ENCODE data around the gene GABRD.

GABRD gene

DNA sequence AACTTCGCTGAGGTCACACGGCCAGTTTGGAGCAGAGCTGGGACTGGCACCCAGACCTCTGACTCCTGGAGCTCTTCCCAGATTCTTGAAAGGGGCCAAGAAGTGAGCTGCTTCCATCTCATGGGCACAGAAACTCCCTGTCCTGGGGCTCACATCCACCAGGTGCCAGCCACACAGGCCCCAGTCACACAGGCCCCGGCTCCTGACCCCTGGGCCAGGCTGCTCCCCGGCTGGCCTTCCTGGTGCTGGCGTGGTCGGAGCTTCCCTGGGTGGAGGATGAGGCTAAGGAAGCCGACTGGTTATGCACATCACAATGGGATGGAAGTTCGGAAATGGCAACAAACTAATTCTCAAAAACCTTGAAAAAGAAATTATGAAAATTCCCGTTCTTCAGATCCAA, 3.0 kb upstream of the GABRD start:
- peaks cover 3% of the 10 kb centered on the region for H3K27me3 ChIP-seq (replicated peaks; ENCODE audit: control insufficient read depth, insufficient read depth, low read length)
- H3K36me3 ChIP-seq (ENCODE audit: control insufficient read depth, insufficient read depth, low read length) = no peaks in the 10 kb centered on the region

DNA sequence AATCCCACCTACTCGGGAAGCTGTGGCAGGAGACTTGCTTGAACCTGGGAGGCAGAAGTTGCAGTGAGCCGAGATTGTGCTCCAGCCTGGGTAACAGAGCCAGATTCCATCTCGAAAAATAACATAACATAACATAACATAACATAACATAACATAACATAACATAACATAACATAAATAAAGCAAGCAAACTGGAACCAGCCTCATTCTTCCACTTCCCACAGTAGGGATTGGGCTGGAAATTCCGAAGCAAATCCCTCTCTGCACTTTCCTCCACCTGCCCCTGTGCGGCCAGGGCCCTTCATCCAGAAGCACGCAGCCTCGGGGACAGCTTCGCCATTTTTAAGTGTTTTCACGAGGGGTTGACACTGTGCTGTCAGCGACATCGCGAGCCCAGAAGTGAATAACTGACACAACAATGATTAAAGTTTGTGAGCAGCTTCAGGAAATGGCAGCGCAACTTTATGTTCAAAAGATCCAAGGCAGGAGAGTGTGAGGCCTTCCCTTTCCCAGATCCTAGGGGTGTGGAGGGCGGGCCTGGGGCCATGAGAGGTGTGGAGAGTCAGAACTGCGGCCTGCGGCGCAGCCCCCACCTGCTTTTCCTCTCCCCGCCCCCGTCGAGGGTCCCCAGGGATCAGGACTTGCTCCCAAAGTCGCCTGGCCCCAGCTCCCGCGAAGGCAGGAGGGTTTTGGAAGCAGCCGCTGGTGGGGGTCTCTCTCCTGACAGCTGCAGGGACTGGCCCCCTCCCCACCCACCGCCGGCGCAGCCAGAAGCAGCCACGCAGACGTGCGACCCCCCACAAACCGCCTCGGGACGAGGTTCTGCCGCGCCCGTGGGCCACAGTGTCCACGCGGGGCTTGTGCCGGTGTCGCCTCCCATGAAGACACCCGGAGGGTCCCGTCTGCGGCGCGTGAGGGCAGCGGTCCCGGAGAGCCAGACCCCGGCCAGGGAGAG, 651 bp upstream of the GABRD start:
- H3K4me3 ChIP-seq (replicated peaks; ENCODE audit: low read depth, low read length) = no peak overlapping the region
- H3K27me3 ChIP-seq (replicated peaks; ENCODE audit: control insufficient read depth, insufficient read depth, low read length) = peaks cover 3% of the 10 kb centered on the region
- no peak for DNase-seq (ENCODE audit: extremely low read depth, insufficient read length)
- TF ChIP-seq, protein P1, sequence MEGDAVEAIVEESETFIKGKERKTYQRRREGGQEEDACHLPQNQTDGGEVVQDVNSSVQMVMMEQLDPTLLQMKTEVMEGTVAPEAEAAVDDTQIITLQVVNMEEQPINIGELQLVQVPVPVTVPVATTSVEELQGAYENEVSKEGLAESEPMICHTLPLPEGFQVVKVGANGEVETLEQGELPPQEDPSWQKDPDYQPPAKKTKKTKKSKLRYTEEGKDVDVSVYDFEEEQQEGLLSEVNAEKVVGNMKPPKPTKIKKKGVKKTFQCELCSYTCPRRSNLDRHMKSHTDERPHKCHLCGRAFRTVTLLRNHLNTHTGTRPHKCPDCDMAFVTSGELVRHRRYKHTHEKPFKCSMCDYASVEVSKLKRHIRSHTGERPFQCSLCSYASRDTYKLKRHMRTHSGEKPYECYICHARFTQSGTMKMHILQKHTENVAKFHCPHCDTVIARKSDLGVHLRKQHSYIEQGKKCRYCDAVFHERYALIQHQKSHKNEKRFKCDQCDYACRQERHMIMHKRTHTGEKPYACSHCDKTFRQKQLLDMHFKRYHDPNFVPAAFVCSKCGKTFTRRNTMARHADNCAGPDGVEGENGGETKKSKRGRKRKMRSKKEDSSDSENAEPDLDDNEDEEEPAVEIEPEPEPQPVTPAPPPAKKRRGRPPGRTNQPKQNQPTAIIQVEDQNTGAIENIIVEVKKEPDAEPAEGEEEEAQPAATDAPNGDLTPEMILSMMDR (IDR thresholded peaks at IDR 0.05; ENCODE audit: insufficient read depth, low read length, poor library complexity, severe bottlenecking) = no peak
- no peaks in the 10 kb centered on the region for H3K36me3 ChIP-seq (ENCODE audit: control insufficient read depth, insufficient read depth, low read length)

More for the DNA sequence above, 3.0 kb upstream of the GABRD start:
- no peak for DNase-seq (ENCODE audit: extremely low read depth, insufficient read length)
- TF ChIP-seq, protein P1 (IDR thresholded peaks at IDR 0.05; ENCODE audit: insufficient read depth, low read length, poor library complexity, severe bottlenecking) = no peak
- H3K4me3 ChIP-seq (replicated peaks; ENCODE audit: low read depth, low read length) = no peak overlapping the region

DNA sequence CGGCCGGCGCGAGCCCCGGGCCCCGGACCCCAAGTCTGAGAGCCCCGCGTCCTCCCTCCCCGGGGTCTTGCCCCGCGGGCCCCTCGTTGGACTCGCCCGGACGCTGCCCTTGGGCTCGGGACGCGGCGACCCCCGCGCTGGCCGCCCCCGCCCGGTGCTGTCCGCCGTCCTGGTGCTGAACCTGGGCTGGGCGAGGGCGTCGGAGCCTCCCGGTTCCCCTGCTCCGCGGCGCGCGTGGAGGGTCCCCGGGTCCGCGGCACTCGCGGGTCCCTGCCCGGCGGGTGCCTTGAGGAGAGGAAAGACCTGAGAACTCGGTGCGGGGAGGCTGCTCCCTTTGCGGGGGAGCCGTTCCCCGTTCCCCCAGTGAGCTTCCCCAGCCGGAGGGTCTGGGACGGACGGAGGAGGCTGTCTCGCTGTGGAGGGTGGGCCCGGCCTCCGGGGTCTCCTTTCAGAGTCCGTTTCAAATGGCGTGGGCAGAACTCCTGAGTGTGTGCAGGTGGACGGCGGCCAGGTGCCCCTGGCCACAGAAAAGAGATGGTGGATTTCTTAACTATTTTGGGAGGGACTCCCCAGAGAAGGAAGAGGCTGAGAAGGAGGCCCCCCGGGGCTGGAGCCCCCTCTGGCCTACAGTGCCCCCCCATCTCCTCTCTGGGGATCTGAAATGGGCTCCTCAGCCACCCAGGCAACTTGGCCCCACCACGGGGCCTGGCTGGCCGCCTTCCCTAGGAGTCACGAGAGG, 595 bp downstream of the GABRD start:
- TF ChIP-seq, protein P1 (IDR thresholded peaks at IDR 0.05; ENCODE audit: insufficient read depth, low read length, poor library complexity, severe bottlenecking) = no peak
- Histone ChIP-seq H3K36me3 (ENCODE audit: control insufficient read depth, insufficient read depth, low read length) (no peaks in the 10 kb centered on the region), H3K4me3 (replicated peaks; ENCODE audit: low read depth, low read length) (no peak overlapping the region), H3K27me3 (replicated peaks; ENCODE audit: control insufficient read depth, insufficient read depth, low read length) (peaks cover 3% of the 10 kb centered on the region)
- DNase-seq (ENCODE audit: extremely low read depth, insufficient read length) = no peak

DNA sequence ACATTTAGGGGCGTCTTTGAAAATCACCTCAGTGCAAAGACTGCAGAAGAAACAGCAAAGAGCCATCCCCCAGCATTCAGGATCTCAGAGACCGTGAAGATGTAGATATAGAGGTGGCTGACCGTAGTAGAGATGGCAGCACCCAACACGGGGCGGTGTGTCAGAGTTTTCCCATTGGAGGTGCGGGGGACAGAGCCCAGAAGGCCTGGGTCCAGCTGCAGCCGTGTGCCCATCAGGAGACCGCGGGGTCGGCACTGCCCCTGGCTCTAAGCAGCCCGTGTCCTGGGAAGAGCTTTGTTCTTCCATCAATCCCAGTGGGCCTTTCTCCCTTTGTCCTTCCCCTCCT, 1.1 kb downstream of the GABRD start:
- Histone ChIP-seq H3K27me3 (replicated peaks; ENCODE audit: control insufficient read depth, insufficient read depth, low read length) (peaks cover 3% of the 10 kb centered on the region), H3K4me3 (replicated peaks; ENCODE audit: low read depth, low read length) (no peak overlapping the region), H3K36me3 (ENCODE audit: control insufficient read depth, insufficient read depth, low read length) (no peaks in the 10 kb centered on the region)
- DNase-seq (ENCODE audit: extremely low read depth, insufficient read length) = no peak
- TF ChIP-seq, protein P1 (IDR thresholded peaks at IDR 0.05; ENCODE audit: insufficient read depth, low read length, poor library complexity, severe bottlenecking) = no peak

DNA sequence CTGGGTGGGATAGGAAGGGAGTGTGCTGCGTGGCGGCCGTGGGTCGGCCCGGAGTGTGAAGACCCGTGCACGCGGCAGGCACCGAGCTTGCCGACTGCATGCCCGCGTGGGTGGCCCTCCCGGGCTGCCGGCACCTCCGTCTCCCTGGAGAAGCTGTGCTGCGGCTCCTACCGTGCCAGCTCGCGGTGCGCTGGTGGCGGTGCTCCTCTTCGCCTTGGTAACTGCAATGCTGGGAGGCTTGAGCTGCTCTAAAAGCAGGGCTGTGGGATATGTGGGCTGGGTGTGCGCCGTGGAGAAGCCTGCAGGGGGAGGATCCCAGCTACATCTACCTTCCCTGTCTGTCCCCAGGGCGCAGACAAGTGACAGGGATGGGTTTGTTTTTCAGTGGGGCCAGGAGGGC, 2.4 kb downstream of the GABRD start:
- no peaks in the 10 kb centered on the region; the same call in 1 of the 2 replicates for H3K27me3 ChIP-seq (replicated peaks; ENCODE audit: control insufficient read depth, insufficient read depth, low read length)

More for the DNA sequence above, 2.4 kb downstream of the GABRD start:
- H3K36me3 ChIP-seq (ENCODE audit: control insufficient read depth, insufficient read depth, low read length) = no peaks in the 10 kb centered on the region
- no peak for DNase-seq (ENCODE audit: extremely low read depth, insufficient read length)
- H3K4me3 ChIP-seq (replicated peaks; ENCODE audit: low read depth, low read length) = no peak overlapping the region
- TF ChIP-seq, protein P1 (IDR thresholded peaks at IDR 0.05; ENCODE audit: insufficient read depth, low read length, poor library complexity, severe bottlenecking) = no peak

Data from GM06990 (cell line).